HL-60 (cell line): ENCODE results near the gene PER3.

Experiments
- DNase-seq, 2 experiments: peaks; one replicate each; pipeline ENCODE4 v3.0.0-alpha.2; 2010 to 2020; ENCODE audit warnings: low read depth in 1 of 2, low spot score in 1 of 2
- H3K27ac ChIP-seq: fragments of 250-450 bp; sonication (Bioruptor Pico); replicated peaks from 2 replicates; pipeline ENCODE4 v1.5.1; 2020; ENCODE audit warnings: mild to moderate bottlenecking, moderate library complexity
- H3K27me3 ChIP-seq: fragments of 250-450 bp; sonication (Bioruptor Pico); 2 replicates; pipeline ENCODE4 v1.5.1; 2021; ENCODE audit warnings: mild to moderate bottlenecking, moderate library complexity; ENCODE audit not compliant: insufficient read depth, poor library complexity, severe bottlenecking
- H3K4me3 ChIP-seq: replicated peaks from 2 replicates; pipeline ENCODE4 v1.5.1; 2011; ENCODE audit warnings: mild to moderate bottlenecking, control low read depth, low read length; ENCODE audit not compliant: insufficient read depth
- CTCF ChIP-seq: IDR thresholded peaks from one replicate; pipeline ENCODE4 v1.5.1; 2011; ENCODE audit warnings: low read length, control low read depth, inconsistent platforms; ENCODE audit not compliant: insufficient read depth
- GABPA ChIP-seq: IDR thresholded peaks from 2 replicates; pipeline ENCODE4 v1.6.1; 2012; ENCODE audit warnings: low read depth
- POLR2AphosphoS5 ChIP-seq: IDR thresholded peaks from 2 replicates; pipeline ENCODE4 v1.6.1; 2012; ENCODE audit warnings: low read depth
- REST ChIP-seq: IDR thresholded peaks from 2 replicates; pipeline ENCODE4 v1.6.1; 2012; ENCODE audit warnings: low read depth; ENCODE audit not compliant: insufficient replicate concordance
- SPI1 ChIP-seq: IDR thresholded peaks from 2 replicates; pipeline ENCODE4 v1.6.1; 2012; ENCODE audit warnings: low read depth, mild to moderate bottlenecking, borderline replicate concordance

Gene PER3

GRCh38 chr1:7761103-7761502, 23.0 kb upstream of the PER3 start:
- TF ChIP-seq SPI1 (no peak), REST (no peak), POLR2AphosphoS5 (no peak), CTCF (no peak), GABPA (no peak)
- no peak overlapping the region for H3K4me3 ChIP-seq
- H3K27ac ChIP-seq: no peak overlapping the region
- no peak for DNase-seq
- H3K27me3 ChIP-seq: no peaks in the 10 kb centered on the region

- Histone ChIP-seq H3K4me3 (no peak overlapping the region), H3K27me3 (no peaks in the 10 kb centered on the region), H3K27ac (no peak overlapping the region)
- no peak for DNase-seq
- no peak for TF ChIP-seq GABPA
Observed at GRCh38 chr1:7767176-7767575, 16.9 kb upstream of the PER3 start.

GRCh38 chr1:7768583-7768982, 15.5 kb upstream of the PER3 start:
- TF ChIP-seq SPI1 (no peak), REST (no peak), POLR2AphosphoS5 (no peak)
- Histone ChIP-seq H3K4me3 (no peak overlapping the region), H3K27ac (no peak overlapping the region), H3K27me3 (no peaks in the 10 kb centered on the region)
- no peak for DNase-seq

- no peak for DNase-seq
- TF ChIP-seq GABPA (no peak), CTCF (no peak), POLR2AphosphoS5 (no peak), SPI1 (no peak), REST (no peak)
- no peaks in the 10 kb centered on the region for H3K27me3 ChIP-seq
- no peak overlapping the region for H3K4me3 ChIP-seq
- H3K27ac ChIP-seq: no peak overlapping the region
Observed at GRCh38 chr1:7769673-7770412, 14.2 kb upstream of the PER3 start.
